K562 (cell line): ENCODE data around the gene UTP25. TPM values are rescaled to one million over a fixed set of nuclear protein-coding genes. Genes with fewer than 3 reads are reported as not detected.
A peak's percentile ranks its signal among the peaks of the same experiment; 100 is the strongest.

Experiments
- ATAC-seq: fragments of 200-7000 bp; cut with Tn5 transposase; 3 replicates; pipeline ENCODE4 v1.9.1; 2020; ENCODE audit warnings: moderate library complexity
- BruUV-seq: library from RNA; stranded (reverse); fragments of 400-500 nt; replicated peaks from 2 replicates; lab custom pipeline; 2021; lab: Mats Ljungman, UMichigan
- CTCF ChIA-PET: fragments of 300-600 bp; formaldehyde crosslinking; extraction: SDS; loops from one replicate; lab custom pipeline; 2021; ENCODE audit warnings: low intra/inter-chr PET ratio; lab: Yijun Ruan, JAX
- POLR2A ChIA-PET: fragments of 300-600, 350-650 bp; sonication (Branson Sonifier 250); formaldehyde crosslinking; extraction: SDS; loops from one replicate; lab custom pipeline; 2021; ENCODE audit warnings: antibody characterized with exemption, inconsistent platforms; lab: Yijun Ruan, JAX
- DNase-seq, 4 experiments: peaks; one replicate each; pipeline versions ENCODE4 v3.0.0 to v3.0.0-alpha.2; 2011 to 2018; ENCODE audit warnings: low spot score in 3 of 4, mixed read lengths in 3 of 4; ENCODE audit errors: extremely low read depth in 1 of 4
- FAIRE-seq: peaks from 2 replicates; lab custom pipeline; 2011; peaks lifted over from hg19 to GRCh38; lab: Jason Lieb, UNC
- H2AFZ ChIP-seq: 2 replicates; pipeline ENCODE4 v1.6.0; 2011; ENCODE audit warnings: low read depth, low read length, control low read depth, inconsistent platforms
- H3K27ac ChIP-seq: fragments of 200-600 bp; 3 replicates; pipeline ENCODE4 v1.8.0; 2011; ENCODE audit warnings: low read depth, mild to moderate bottlenecking, control low read depth, inconsistent platforms, low read length, moderate library complexity, mixed read lengths; ENCODE audit errors: extremely low read depth
- H3K27me3 ChIP-seq, 2 experiments: fragments of 300-600 bp in 1 of 2; 2 replicates in 1 of 2; 3 replicates in 1 of 2; pipeline versions ENCODE4 v1.6.0 to v1.8.0; 2011; ENCODE audit warnings: inconsistent platforms in 2 of 2, low read length in 2 of 2, mild to moderate bottlenecking in 1 of 2, mixed read lengths in 1 of 2, moderate library complexity in 1 of 2; ENCODE audit not compliant: control insufficient read depth in 2 of 2, insufficient read depth in 2 of 2
- H3K36me3 ChIP-seq: fragments of 300-600 bp; 3 replicates; pipeline ENCODE4 v1.8.0; 2011; ENCODE audit warnings: mild to moderate bottlenecking, low read length, inconsistent platforms; ENCODE audit not compliant: control insufficient read depth, insufficient read depth
- H3K4me1 ChIP-seq, 2 experiments: fragments of 200-600 bp in 1 of 2; replicated peaks in 1 of 2; 2 replicates in 1 of 2; 3 replicates in 1 of 2; pipeline versions ENCODE4 v1.5.1 to v1.8.0; 2011; ENCODE audit warnings: inconsistent platforms in 2 of 2, low read length in 2 of 2, mild to moderate bottlenecking in 1 of 2, mixed read lengths in 1 of 2, moderate library complexity in 1 of 2; ENCODE audit not compliant: control insufficient read depth in 2 of 2, insufficient read depth in 2 of 2
- H3K4me2 ChIP-seq: 2 replicates; pipeline ENCODE4 v1.6.1; 2011; ENCODE audit warnings: low read length, control low read depth, inconsistent platforms, mixed read lengths; ENCODE audit not compliant: insufficient read depth
- H3K4me3 ChIP-seq: fragments of 200-600 bp; sonication (generic), shearing (Covaris generic); 2 replicates; pipeline ENCODE4 v1.5.1; 2016; ENCODE audit warnings: control low read depth, inconsistent platforms
- H3K79me2 ChIP-seq: fragments of 200-600 bp; 3 replicates; pipeline ENCODE4 v1.8.0; 2011; ENCODE audit warnings: low read length, inconsistent platforms; ENCODE audit not compliant: control insufficient read depth, insufficient read depth
- H3K9ac ChIP-seq, 2 experiments: 2 replicates each; pipeline versions ENCODE4 v1.6.0 to v1.6.1; 2011; ENCODE audit warnings: low read depth in 2 of 2, low read length in 2 of 2, control low read depth in 1 of 2, inconsistent platforms in 1 of 2, mild to moderate bottlenecking in 1 of 2, mixed read lengths in 1 of 2; ENCODE audit not compliant: insufficient read depth in 1 of 2
- H3K9me1 ChIP-seq: one replicate; pipeline ENCODE4 v1.6.0; 2011; ENCODE audit warnings: inconsistent platforms, mild to moderate bottlenecking, low read length, moderate library complexity; ENCODE audit not compliant: control insufficient read depth, insufficient read depth
- H3K9me3 ChIP-seq: replicated peaks from 2 replicates; pipeline ENCODE4 v1.5.1; 2011; ENCODE audit warnings: low read depth, low read length, inconsistent platforms; ENCODE audit not compliant: control insufficient read depth, insufficient read depth
- H4K20me1 ChIP-seq: replicated peaks from 2 replicates; pipeline ENCODE4 v1.6.1; 2011; ENCODE audit warnings: low read length, inconsistent platforms, mixed read lengths; ENCODE audit not compliant: control insufficient read depth, insufficient read depth
- CBFA2T2 ChIP-seq: fragments of 450-650 bp; conservative IDR thresholded peaks from 2 replicates; pipeline ENCODE4 v1.6.1; 2017; ENCODE audit warnings: mild to moderate bottlenecking
- ELF4 ChIP-seq: fragments of 450-650 bp; formaldehyde crosslinking; IDR thresholded peaks from 2 replicates; pipeline ENCODE4 v1.4.0; 2022; ENCODE audit warnings: missing genetic modification characterization
- HDAC1 ChIP-seq, 2 experiments: fragments of 450-650 bp; IDR thresholded peaks; 2 replicates each; pipeline ENCODE4 v1.6.1; 2016 to 2017; ENCODE audit warnings: inconsistent platforms in 1 of 2, mild to moderate bottlenecking in 1 of 2, moderate library complexity in 1 of 2
- JUN ChIP-seq, 2 experiments: sonication (generic) in 1 of 2; formaldehyde crosslinking in 1 of 2; IDR thresholded peaks; 2 replicates each; pipeline versions ENCODE4 v1.6.1 to v1.8.0; 2012 to 2022; ENCODE audit warnings: borderline replicate concordance in 2 of 2, mild to moderate bottlenecking in 2 of 2, improper control_type of control experiment in 1 of 2, low read depth in 1 of 2, low read length in 1 of 2, missing genetic modification reagents in 1 of 2
- NFE2 ChIP-seq: IDR thresholded peaks from 2 replicates; pipeline ENCODE4 v1.6.1; 2014; ENCODE audit warnings: antibody characterized with exemption, low read depth
- STAG1 ChIP-seq: sonication (generic); formaldehyde crosslinking; IDR thresholded peaks from 2 replicates; pipeline ENCODE4 v1.5.0; 2020; ENCODE audit warnings: missing genetic modification reagents, borderline replicate concordance
- TBL1XR1 ChIP-seq, 2 experiments: IDR thresholded peaks; 2 replicates each; pipeline ENCODE4 v1.6.1; 2012; ENCODE audit warnings: improper control_type of control experiment in 2 of 2, low read length in 2 of 2, mild to moderate bottlenecking in 1 of 2
- TBP ChIP-seq: optimal IDR thresholded peaks from 2 replicates; pipeline ENCODE3; 2011; ENCODE audit warnings: low read depth, low read length, improper control_type of control experiment
- TCF7 ChIP-seq: sonication (generic); IDR thresholded peaks from 2 replicates; pipeline ENCODE4 v1.6.1; 2016; ENCODE audit warnings: antibody characterized with exemption, borderline replicate concordance
- ZKSCAN1 ChIP-seq: fragments of 150-350 bp; IDR thresholded peaks from 2 replicates; pipeline ENCODE4 v1.6.1; 2016; ENCODE audit warnings: low read depth, low read length
- ZNF175 ChIP-seq: fragments of 200-800 bp; sonication (Bioruptor generic); IDR thresholded peaks from 2 replicates; pipeline ENCODE4 v1.6.1; 2016; ENCODE audit warnings: low read depth, mild to moderate bottlenecking, missing genetic modification characterization, missing compliant biosample characterization
- ZNF239 ChIP-seq: fragments of 250-450 bp; sonication (Bioruptor Pico); IDR thresholded peaks from 2 replicates; pipeline ENCODE4 v1.4.0; 2020; ENCODE audit warnings: mild to moderate bottlenecking
- ZNF384 ChIP-seq: IDR thresholded peaks from 2 replicates; pipeline ENCODE4 v1.6.1; 2012; ENCODE audit warnings: low read depth, low read length, improper control_type of control experiment
- ZNF586 ChIP-seq: fragments of 450-650 bp; formaldehyde crosslinking; conservative IDR thresholded peaks from 2 replicates; pipeline ENCODE4 v1.4.0; 2020; ENCODE audit warnings: mild to moderate bottlenecking, moderate library complexity
- ZNF668 ChIP-seq: fragments of 250-450 bp; sonication (Bioruptor Pico); IDR thresholded peaks from 2 replicates; pipeline ENCODE4 v1.8.0; 2022; ENCODE audit warnings: mild to moderate bottlenecking, inconsistent platforms
- ZNF717 ChIP-seq: fragments of 250-450 bp; sonication (Bioruptor Pico); IDR thresholded peaks from 2 replicates; pipeline ENCODE4 v1.5.0; 2021
- ZNF766 ChIP-seq: fragments of 200-800 bp; sonication (Bioruptor generic); conservative IDR thresholded peaks from 2 replicates; pipeline ENCODE4 v1.6.1; 2016; ENCODE audit warnings: missing genetic modification characterization, missing compliant biosample characterization
- WGBS: fragments of 100-300 bp; shearing (Covaris generic); methylation state at CpG from one replicate; pipeline ENCODE4 v1.1.6; 2016; ENCODE audit warnings: low coverage, mixed read lengths; ENCODE audit not compliant: insufficient coverage; ENCODE audit errors: missing lambda C conversion rate; 5-methylcytosine and 5-hydroxymethylcytosine counted together
- in situ Hi-C: fragments of 300-500 bp; cut with MboI; formaldehyde crosslinking; loops from 4 replicates; pipeline ENCODE4 v1.15.0; 2018; ENCODE audit warnings: inconsistent platforms, mixed read lengths
- intact Hi-C: fragments of 100-400 bp; cut with micrococcal nuclease; formaldehyde crosslinking; loops from 2 replicates; pipeline ENCODE4 v1.14.2; 2022
- polyA plus RNA-seq, 8 experiments: library from polyadenylated mRNA; depleted of rRNA in 4 of 8; stranded (reverse) in 5 of 8; unstranded in 3 of 8; fragments of >200 nt; fragmentation: Nextera tagmentation in 2 of 8; fragmentation: Illumina TruSeq in 1 of 8; extraction: Ambion mirVana in 2 of 8; extraction: Trizol in 1 of 8; gene quantifications; 2 replicates each; pipeline versions ENCODE4 v1.2.1 to v1.2.3, GENCODE V29; 2011 to 2014; ENCODE audit warnings: inconsistent platforms in 1 of 8, missing spikeins in 1 of 8
- total RNA-seq, 7 experiments: library from RNA; depleted of rRNA in 6 of 7; stranded (reverse); fragments of >200 nt in 6 of 7; fragmentation: Illumina TruSeq in 2 of 7; extraction: Trizol in 2 of 7; gene quantifications; 2 replicates each; pipeline versions ENCODE4 v1.2.1 to v1.2.3, GENCODE V29; 2011 to 2021; ENCODE audit warnings: low replicate concordance in 1 of 7
- TF ChIP-seq, protein P1 (sequence below): fragments of 250-450 bp; sonication (Bioruptor Pico); IDR thresholded peaks from 2 replicates; pipeline ENCODE4 v1.4.0; 2020

Gene UTP25
- total and polyA plus RNA-seq, 9 of the 15 experiments (the other 6 are each of a cell fraction or from before 2014, with no cell fraction given), result 5.7 to 17.6 (median 12.0) TPM

GRCh38 chr1:209808059-209808581 is 19.7 kb upstream of the UTP25 start (continued):
- peak in 1 of 2 experiments; percentile 43; a peak in 1 of 4 replicates for TF ChIP-seq TBL1XR1 (IDR thresholded peaks at IDR 0.05; ENCODE audit: low read length in 2 of 2)
- 0 out of 2 replicates have a peak, but pooled peaks have one; percentile 8 for TF ChIP-seq ZNF766
- TF ChIP-seq JUN (IDR thresholded peaks at IDR 0.05; ENCODE audit: borderline replicate concordance, low read depth, low read length), result peak; percentile 73
- TF ChIP-seq JUN (CRISPR knock-in tag; IDR thresholded peaks at IDR 0.05; ENCODE audit: borderline replicate concordance), result no peak
- peak; percentile 51; the same call in 1 of the 2 replicates for TF ChIP-seq NFE2
- TF ChIP-seq ZNF239 (CRISPR knock-in tag), result peak; percentile 36; the same call in 1 of the 2 replicates

DNA sequence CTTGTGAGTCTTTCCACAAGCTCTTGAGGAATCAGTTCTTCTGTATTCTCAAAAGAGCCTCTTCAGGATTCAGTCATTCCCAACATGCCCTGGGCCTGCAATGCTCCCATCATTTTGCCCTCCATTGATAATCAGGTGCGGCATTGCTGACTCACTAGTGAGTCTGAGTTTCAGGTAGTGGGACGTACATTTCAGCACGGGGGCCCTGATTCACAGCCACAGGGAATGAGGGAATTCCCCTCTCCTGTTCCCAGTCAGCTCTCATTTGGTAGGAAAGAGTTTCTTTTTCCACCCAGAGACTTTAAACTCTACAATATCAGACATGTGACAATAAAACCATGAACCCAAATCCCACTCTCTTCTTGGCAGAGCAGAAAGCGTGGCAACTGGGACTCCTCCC is 18.2 kb upstream of the UTP25 start:
- Histone ChIP-seq H3K79me2 (no peaks in the 10 kb centered on the region), H3K4me2 (no peak overlapping the region), H3K27ac (no peak overlapping the region), H3K27me3 (peaks cover 2 to 5% of the 10 kb centered on the region in 2 experiments; a peak in 1 of 5 replicates)
- no peak for FAIRE-seq
- ChIA-PET POLR2A (interaction anchor here (0.6 to 2.1 kb wide), 5 partner anchors 9 to 241 kb away, joined by 3 to 8 read pairs (median 3); partner anchors contain the start of gene C1orf74), CTCF (no interaction called here)
- intact Hi-C loops, result no loop called here
- in situ Hi-C loops, result no loop called here
- BruUV-seq, result no TSS peak
- TF ChIP-seq STAG1, result no peak
- TF ChIP-seq ZNF384, result no peak
- no peak for TF ChIP-seq ELF4 (CRISPR knock-in tag)
- TF ChIP-seq HDAC1 (IDR thresholded peaks at IDR 0.05), result no peak
- TF ChIP-seq, protein P1, sequence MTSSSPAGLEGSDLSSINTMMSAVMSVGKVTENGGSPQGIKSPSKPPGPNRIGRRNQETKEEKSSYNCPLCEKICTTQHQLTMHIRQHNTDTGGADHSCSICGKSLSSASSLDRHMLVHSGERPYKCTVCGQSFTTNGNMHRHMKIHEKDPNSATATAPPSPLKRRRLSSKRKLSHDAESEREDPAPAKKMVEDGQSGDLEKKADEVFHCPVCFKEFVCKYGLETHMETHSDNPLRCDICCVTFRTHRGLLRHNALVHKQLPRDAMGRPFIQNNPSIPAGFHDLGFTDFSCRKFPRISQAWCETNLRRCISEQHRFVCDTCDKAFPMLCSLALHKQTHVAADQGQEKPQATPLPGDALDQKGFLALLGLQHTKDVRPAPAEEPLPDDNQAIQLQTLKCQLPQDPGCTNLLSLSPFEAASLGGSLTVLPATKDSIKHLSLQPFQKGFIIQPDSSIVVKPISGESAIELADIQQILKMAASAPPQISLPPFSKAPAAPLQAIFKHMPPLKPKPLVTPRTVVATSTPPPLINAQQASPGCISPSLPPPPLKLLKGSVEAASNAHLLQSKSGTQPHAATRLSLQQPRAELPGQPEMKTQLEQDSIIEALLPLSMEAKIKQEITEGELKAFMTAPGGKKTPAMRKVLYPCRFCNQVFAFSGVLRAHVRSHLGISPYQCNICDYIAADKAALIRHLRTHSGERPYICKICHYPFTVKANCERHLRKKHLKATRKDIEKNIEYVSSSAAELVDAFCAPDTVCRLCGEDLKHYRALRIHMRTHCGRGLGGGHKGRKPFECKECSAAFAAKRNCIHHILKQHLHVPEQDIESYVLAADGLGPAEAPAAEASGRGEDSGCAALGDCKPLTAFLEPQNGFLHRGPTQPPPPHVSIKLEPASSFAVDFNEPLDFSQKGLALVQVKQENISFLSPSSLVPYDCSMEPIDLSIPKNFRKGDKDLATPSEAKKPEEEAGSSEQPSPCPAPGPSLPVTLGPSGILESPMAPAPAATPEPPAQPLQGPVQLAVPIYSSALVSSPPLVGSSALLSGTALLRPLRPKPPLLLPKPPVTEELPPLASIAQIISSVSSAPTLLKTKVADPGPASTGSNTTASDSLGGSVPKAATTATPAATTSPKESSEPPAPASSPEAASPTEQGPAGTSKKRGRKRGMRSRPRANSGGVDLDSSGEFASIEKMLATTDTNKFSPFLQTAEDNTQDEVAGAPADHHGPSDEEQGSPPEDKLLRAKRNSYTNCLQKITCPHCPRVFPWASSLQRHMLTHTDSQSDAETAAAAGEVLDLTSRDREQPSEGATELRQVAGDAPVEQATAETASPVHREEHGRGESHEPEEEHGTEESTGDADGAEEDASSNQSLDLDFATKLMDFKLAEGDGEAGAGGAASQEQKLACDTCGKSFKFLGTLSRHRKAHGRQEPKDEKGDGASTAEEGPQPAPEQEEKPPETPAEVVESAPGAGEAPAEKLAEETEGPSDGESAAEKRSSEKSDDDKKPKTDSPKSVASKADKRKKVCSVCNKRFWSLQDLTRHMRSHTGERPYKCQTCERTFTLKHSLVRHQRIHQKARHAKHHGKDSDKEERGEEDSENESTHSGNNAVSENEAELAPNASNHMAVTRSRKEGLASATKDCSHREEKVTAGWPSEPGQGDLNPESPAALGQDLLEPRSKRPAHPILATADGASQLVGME (CRISPR knock-in tag), result no peak
- TF ChIP-seq ZNF717 (CRISPR knock-in tag), result no peak
- no peak for TF ChIP-seq ZNF586
- no peak for TF ChIP-seq TBP
- TF ChIP-seq TCF7, result no peak
- TF ChIP-seq ZNF175 (CRISPR knock-in tag), result no peak
- TF ChIP-seq ZNF668 (CRISPR knock-in tag), result no peak
- TF ChIP-seq CBFA2T2, result no peak
- no peak for TF ChIP-seq ZKSCAN1
- TF ChIP-seq, all 486 proteins: peak for 0
- no peak for ATAC-seq
- 38% methylated on average over 4 of the region's 4 CpGs for WGBS
- Histone ChIP-seq H3K4me3 (no peak overlapping the region), H2AFZ (no peak overlapping the region), H4K20me1 (no peaks in the 10 kb centered on the region), H3K9me1 (peaks cover 3% of the 10 kb centered on the region), H3K9ac (no peak overlapping the region), H3K4me1 (peaks cover 21 to 23% of the 10 kb centered on the region in 2 experiments), H3K36me3 (no peaks in the 10 kb centered on the region), H3K9me3 (no peaks in the 10 kb centered on the region)
- no peak for DNase-seq
